ENCODE data around the gene ZDHHC17.

Gene ZDHHC17

DNA sequence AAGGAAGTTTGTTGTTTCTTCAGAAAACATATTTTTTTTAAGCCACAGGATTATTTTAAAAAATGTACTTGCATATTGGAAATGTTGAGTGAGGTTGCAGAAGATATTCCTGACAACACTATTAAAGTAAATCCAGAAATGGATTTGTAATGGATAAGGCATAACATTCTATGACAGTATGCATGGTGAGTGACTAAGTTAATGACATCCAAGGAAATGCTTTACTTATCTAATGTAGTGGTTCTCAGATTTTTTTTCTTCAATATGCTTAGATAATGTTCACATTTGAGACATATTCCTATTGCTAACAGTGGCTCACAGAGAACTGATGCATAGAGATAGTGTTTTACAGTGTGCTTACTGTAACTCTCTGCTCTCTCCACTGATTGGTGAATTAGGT lies 49.4 kb downstream of the ZDHHC17 start:
- no peak overlapping the region for H3K4me3 ChIP-seq (ENCODE audit: low read depth, low read length)
- DNase-seq (ENCODE audit: low read depth), result no peak
- TF ChIP-seq, protein P1, sequence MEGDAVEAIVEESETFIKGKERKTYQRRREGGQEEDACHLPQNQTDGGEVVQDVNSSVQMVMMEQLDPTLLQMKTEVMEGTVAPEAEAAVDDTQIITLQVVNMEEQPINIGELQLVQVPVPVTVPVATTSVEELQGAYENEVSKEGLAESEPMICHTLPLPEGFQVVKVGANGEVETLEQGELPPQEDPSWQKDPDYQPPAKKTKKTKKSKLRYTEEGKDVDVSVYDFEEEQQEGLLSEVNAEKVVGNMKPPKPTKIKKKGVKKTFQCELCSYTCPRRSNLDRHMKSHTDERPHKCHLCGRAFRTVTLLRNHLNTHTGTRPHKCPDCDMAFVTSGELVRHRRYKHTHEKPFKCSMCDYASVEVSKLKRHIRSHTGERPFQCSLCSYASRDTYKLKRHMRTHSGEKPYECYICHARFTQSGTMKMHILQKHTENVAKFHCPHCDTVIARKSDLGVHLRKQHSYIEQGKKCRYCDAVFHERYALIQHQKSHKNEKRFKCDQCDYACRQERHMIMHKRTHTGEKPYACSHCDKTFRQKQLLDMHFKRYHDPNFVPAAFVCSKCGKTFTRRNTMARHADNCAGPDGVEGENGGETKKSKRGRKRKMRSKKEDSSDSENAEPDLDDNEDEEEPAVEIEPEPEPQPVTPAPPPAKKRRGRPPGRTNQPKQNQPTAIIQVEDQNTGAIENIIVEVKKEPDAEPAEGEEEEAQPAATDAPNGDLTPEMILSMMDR (IDR thresholded peaks at IDR 0.05; ENCODE audit: low read depth, low read length, missing control alignments), result no peak

DNA sequence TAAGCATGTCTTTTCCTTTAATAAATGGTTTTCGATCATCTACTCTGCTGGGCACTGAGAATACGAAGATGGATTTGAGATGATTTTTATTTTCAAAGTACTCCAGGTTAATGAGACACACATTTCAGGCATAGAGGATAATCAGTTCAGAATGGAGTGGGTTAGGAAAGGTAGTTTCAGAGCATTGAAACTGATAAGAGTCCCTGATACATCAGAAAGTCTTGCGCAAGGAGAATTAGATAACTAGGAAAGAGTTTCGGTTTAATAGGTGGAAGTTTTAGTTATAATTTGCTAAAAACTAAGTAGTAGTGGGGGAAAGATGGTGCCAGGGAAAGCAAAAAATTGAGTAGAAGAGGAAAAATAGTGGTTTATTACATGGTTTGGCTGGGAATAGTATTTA lies 50.1 kb downstream of the ZDHHC17 start:
- DNase-seq (ENCODE audit: low read depth), result no peak
- TF ChIP-seq, protein P1 (IDR thresholded peaks at IDR 0.05; ENCODE audit: low read depth, low read length, missing control alignments), result no peak
- no peak overlapping the region for H3K4me3 ChIP-seq (ENCODE audit: low read depth, low read length)

DNA sequence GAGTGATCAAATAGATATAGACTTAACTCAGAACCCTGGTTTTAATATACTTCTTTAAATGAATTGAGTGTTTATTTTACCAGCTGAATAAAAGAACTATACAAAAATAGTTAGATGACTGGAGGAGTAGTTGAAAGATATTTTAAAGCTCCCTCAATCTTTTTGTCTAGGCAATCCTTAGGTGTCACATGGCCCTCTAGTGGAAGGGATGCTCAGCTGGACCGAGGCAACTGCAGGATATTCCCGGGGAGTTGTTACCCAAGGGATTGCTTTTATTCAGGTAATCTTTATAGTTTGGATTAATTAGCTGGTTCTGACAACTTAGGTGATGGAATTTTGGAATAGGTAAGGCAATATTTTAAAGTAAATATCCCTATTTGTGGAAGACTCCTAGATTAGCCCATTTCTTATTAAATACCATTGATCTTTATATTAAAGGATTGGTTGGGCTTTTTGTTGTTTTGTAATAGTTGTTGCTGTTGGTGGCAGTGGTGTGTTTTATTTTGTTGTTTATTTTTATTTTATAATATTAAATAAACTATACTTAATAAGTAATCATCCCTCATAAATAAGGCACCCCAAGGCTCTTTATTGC lies 57.1 kb downstream of the ZDHHC17 start:
- TF ChIP-seq, protein P1 (IDR thresholded peaks at IDR 0.05; ENCODE audit: low read depth, low read length, missing control alignments), result peak; percentile 32
- no peak for DNase-seq (ENCODE audit: low read depth)
- H3K4me3 ChIP-seq (ENCODE audit: low read depth, low read length), result no peak overlapping the region

DNA sequence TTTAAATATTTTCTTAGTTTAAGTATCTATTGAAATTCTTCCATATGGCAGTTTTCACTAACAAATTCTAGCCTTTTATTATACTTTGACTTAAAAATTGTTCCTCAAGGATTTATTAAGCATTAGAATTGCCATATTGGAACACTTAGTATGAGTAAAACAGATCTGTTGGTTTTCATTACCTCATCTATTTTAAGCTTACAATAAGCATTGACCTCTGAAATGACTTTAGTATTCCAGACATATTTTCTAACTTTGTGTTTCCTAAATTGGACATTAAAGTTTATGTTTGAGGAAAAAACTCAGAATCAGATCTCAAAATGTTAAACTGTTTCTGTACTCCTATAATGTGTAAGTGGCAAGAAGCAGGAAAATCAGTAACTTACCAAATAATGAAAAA lies 66.5 kb downstream of the ZDHHC17 start:
- DNase-seq (ENCODE audit: low read depth), result no peak
- no peak overlapping the region for H3K4me3 ChIP-seq (ENCODE audit: low read depth, low read length)
- TF ChIP-seq, protein P1 (IDR thresholded peaks at IDR 0.05; ENCODE audit: low read depth, low read length, missing control alignments), result no peak

DNA sequence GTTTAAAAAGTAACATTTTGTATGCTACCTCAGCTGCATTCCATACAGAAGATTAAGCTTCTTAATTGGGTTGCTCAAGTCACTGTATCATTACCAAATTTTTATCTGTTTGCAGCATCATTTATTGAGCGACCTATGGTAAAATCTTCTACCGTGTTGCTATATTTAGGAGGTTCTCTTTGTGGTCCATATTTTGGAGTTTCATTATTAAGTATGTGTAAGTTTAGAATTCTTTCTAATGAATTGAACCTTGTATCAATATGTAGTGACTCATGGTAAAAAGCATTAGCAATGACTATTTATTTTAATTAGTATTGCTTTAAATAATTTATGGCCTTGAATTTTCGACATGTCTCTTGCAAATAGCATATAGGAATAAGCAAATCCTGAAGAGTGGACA lies 72.7 kb downstream of the ZDHHC17 start:
- TF ChIP-seq, protein P1 (IDR thresholded peaks at IDR 0.05; ENCODE audit: low read depth, low read length, missing control alignments), result no peak
- H3K4me3 ChIP-seq (ENCODE audit: low read depth, low read length), result no peak overlapping the region
- DNase-seq (ENCODE audit: low read depth), result no peak

DNA sequence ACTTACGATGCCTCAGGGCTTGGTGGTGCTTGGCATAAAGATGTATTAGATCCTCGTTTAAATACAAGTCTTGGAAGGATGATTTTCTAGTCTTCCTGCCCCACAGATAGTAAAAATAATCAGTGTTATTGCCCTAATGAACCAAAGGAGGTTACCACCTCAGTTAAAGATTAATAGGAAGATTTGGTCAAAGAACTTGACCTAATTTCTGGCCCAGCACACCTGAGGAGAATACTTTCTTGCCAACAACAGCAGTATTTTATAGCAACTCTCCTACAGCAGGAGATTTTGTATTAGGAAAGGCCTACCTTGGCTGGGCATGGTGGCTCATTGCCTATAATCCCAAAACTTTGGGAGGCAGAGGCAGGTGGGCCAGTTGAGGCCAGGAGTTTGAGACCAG lies 83.3 kb downstream of the ZDHHC17 start:
- no peak overlapping the region for H3K4me3 ChIP-seq (ENCODE audit: low read depth, low read length)
- TF ChIP-seq, protein P1 (IDR thresholded peaks at IDR 0.05; ENCODE audit: low read depth, low read length, missing control alignments), result no peak
- no peak for DNase-seq (ENCODE audit: low read depth)

DNA sequence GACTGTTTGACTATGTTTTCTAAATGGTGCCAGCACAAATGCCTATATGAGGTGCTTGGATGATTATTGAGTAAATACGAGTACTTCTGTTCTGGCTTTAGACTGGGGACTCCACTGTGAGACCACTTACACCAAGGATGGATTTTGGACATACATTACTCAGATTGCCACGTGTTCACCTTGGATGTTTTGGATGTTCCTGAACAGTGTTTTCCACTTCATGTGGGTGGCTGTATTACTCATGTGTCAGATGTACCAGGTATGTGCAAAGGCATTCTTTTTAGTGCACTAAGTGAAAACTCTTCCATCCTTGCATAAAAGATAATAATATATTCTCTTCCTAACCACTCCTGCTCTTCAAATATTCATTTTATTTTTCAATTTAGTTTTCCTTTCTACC lies 84.2 kb downstream of the ZDHHC17 start:
- DNase-seq (ENCODE audit: low read depth), result peak; percentile 19

More for the DNA sequence above, 84.2 kb downstream of the ZDHHC17 start:
- no peak overlapping the region for H3K4me3 ChIP-seq (ENCODE audit: low read depth, low read length)
- TF ChIP-seq, protein P1 (IDR thresholded peaks at IDR 0.05; ENCODE audit: low read depth, low read length, missing control alignments), result no peak

All from GM12864 (cell line).